Measurements from ENCODE around the gene PLGRKT.

GRCh38 chr9:5448016-5448415, 10.3 kb upstream of the PLGRKT start:
- TF ChIP-seq EZH2 (IDR thresholded peaks at IDR 0.05; ENCODE audit: low read depth) (no peak), CTCF (conservative IDR thresholded peaks at IDR 0.05) (no peak)

Data from PC-9 (cell line).